ENCODE results near the gene COBL.

The COBL gene

GRCh38 chr7:51249187-51249945, 67.2 kb downstream of the COBL start:
- no peak for DNase-seq

GRCh38 chr7:51246258-51247245, 70.1 kb downstream of the COBL start:
- DNase-seq = no peak

- no peak for DNase-seq
These were observed 71.7 kb downstream of the COBL start for GRCh38 chr7:51244885-51245284.

GRCh38 chr7:51244053-51244452, 72.6 kb downstream of the COBL start:
- DNase-seq = no peak

- no peak for DNase-seq
These were observed 73.0 kb downstream of the COBL start for GRCh38 chr7:51243631-51244030.

- no peak for DNase-seq
These were observed 73.6 kb downstream of the COBL start for GRCh38 chr7:51242881-51243518.

- DNase-seq = no peak
These were observed 74.5 kb downstream of the COBL start for GRCh38 chr7:51242007-51242691.

GRCh38 chr7:51240868-51241267, 75.7 kb downstream of the COBL start:
- no peak for DNase-seq

GRCh38 chr7:51239691-51240090, 76.9 kb downstream of the COBL start:
- DNase-seq = no peak

- DNase-seq = no peak
These were observed 77.6 kb downstream of the COBL start for GRCh38 chr7:51238981-51239495.

- DNase-seq = no peak
These were observed 79.0 kb downstream of the COBL start for GRCh38 chr7:51237446-51238133.

- no peak for DNase-seq
These were observed 80.0 kb downstream of the COBL start for GRCh38 chr7:51236470-51237132.

- DNase-seq = no peak
These were observed 80.9 kb downstream of the COBL start for GRCh38 chr7:51235593-51236313.

- no peak for DNase-seq
These were observed 81.8 kb downstream of the COBL start for GRCh38 chr7:51234609-51235308.

- DNase-seq = no peak
These were observed 82.5 kb downstream of the COBL start for GRCh38 chr7:51234139-51234538.

GRCh38 chr7:51233374-51233773, 83.2 kb downstream of the COBL start:
- DNase-seq = no peak

- no peak for DNase-seq
These were observed 85.9 kb downstream of the COBL start for GRCh38 chr7:51230723-51231122.

GRCh38 chr7:51230324-51230625, 86.3 kb downstream of the COBL start:
- no peak for DNase-seq

GRCh38 chr7:51229620-51230323, 86.8 kb downstream of the COBL start:
- no peak for DNase-seq
